HG02623 (cell line): ENCODE measurements around the gene MRPL51.

Experiments
- ATAC-seq: cut with Tn5 transposase; IDR thresholded peaks from one replicate; pipeline ENCODE4 v1.9.1; 2021; ENCODE audit warnings: moderate library complexity; ENCODE audit not compliant: unreplicated experiment

MRPL51 gene

GRCh38 chr12:6462234-6462995, 30.6 kb downstream of the MRPL51 start:
- ATAC-seq = no peak

DNA sequence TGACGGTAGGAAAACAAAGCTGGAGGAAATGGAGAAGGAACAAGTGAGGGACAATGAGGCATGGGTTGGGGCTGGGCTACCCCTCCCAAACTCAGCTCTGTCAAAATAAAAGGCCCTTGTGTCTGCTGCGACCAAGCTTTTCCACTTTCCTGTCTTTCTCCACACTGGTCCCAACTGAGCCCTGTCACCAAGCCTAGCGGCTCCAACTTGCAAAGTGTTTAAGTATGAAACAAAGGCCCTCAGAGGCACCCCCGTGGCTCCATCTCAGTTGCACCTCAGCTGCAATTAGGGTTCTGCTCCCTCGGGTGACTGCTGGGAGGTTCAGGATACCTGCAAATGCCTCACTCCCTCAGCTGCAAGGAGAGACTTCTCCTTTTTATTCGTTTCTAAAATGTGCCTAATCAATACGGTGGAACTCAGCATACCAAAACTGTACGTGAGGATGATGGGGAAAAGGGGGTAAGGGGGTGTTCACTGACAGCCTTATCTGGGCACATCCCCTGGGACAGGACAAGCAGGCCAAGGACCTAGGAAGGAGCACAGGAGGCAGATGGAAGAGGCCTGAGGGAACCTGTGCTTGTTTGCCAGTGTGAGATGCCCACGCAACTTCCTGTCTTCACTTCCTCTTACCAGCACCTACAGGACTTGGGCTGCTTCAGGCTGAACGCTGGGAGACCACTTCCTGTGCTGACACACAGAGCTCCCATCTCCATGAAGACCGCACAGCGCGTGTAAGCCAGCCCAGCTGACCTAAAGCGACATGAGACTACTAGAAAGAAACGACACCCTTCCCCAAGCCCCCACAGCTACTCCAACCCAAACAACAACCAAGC, 31.4 kb downstream of the MRPL51 start:
- peak; percentile 85 for ATAC-seq

- ATAC-seq = no peak
Observed at GRCh38 chr12:6460751-6461371, 32.2 kb downstream of the MRPL51 start.

DNA sequence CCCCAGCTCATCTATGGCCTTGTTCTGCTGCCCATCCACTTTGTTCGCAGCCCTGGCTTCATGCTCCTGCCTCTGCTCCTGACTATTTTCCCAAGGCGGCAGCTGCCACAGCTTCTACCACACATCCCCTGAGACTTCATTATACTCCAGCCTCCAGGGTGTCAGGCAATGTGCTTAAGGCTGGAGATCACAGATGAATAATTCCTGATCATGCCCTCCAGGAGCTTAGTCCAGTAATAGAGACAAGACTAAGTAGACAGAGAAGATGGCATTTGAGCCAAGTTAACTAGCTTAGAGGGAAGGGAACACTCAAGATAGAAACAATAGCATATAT, 34.1 kb downstream of the MRPL51 start:
- no peak for ATAC-seq

DNA sequence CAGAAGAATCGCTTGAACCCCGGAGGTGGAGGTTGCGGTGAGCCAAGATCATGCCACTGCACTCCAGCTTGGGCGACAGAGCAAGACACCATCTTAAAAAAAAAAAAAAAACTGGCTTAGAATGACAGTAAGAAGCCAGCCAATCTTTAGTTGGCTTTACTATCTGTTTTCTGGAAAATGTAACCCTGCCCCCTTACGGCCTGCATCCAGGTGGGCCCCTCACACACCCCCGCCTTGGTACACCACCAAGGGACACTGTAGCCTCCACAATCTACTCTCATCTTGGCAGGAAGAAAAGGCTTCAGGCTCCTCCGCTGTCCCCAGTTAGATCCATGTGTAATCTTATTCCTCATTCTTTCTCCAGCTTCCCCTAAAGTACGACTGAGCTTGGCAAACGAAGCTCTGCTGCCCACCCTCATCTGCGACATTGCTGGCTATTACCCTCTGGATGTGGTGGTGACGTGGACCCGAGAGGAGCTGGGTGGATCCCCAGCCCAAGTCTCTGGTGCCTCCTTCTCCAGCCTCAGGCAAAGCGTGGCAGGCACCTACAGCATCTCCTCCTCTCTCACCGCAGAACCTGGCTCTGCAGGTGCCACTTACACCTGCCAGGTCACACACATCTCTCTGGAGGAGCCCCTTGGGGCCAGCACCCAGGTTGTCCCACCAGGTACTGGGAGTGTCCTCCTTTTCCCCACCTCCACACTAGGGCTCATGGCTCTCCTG, 34.6 kb downstream of the MRPL51 start:
- ATAC-seq = no peak

GRCh38 chr12:6457220-6457945, 35.7 kb downstream of the MRPL51 start:
- no peak for ATAC-seq

DNA sequence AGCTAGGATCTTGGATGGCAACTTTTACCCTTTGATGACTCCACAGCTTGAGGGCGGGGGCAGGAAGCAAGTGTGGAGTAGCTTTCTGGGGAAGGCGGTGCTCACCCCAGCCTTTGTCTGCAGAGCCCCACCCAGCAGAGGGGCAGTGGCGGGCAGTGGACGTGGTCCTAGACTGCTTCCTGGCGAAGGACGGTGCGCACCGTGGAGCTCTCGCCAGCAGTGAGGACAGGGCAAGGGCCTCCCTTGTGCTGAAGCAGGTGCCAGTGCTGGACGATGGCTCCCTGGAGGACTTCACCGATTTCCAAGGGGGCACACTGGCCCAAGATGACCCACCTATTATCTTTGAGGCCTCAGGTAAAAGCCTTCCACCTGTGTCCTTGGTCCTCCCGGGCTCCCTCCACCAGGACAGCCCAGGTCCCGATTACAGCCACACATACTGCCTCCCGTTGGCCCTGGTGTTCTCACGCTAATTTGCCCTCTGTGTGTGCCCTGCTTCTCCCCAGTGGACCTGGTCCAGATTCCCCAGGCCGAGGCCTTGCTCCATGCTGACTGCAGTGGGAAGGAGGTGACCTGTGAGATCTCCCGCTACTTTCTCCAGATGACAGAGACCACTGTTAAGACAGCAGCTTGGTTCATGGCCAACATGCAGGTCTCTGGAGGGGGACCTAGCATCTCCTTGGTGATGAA, 40.0 kb downstream of the MRPL51 start:
- no peak for ATAC-seq

DNA sequence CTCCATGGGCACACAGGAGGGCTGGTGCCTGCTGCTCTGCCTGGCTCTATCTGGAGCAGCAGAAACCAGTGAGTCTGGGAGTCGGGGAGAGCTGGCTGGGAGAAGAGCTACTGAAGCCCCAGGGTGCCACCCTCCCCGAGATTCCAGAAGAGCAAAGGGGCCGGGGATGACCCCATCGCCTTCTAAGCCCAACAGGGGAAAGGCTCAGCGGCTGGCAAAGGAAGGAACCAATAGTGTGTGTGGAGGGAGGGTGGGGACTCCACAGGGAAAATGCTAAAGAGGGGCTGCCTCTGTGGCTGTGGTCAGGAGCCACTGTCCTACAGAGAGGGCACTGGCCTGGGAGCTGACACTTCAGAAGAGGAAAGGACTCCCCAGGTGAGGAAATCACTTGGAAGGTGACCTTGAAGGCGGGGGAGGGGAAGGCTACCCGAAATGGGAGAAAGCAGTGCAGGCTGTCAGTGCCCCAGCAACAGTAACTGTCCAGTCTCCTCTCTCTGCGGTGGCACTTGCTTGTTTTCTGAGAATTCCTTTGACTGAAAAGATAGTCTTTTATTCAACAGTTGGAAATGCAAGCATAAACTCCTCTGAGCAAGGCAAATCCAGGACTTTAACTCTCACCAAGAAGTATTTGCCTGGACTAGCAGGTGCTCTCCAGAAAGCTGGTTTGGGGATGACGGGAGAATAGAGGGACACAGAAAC, 40.7 kb downstream of the MRPL51 start:
- ATAC-seq = no peak

GRCh38 chr12:6451348-6452244, 41.5 kb downstream of the MRPL51 start, which contains the start of gene TAPBPL:
Gene TAPBPL (plus strand): TSS chr12:6452042. CDS start chr12:6452249, 207 bp downstream.
- no peak for ATAC-seq

DNA sequence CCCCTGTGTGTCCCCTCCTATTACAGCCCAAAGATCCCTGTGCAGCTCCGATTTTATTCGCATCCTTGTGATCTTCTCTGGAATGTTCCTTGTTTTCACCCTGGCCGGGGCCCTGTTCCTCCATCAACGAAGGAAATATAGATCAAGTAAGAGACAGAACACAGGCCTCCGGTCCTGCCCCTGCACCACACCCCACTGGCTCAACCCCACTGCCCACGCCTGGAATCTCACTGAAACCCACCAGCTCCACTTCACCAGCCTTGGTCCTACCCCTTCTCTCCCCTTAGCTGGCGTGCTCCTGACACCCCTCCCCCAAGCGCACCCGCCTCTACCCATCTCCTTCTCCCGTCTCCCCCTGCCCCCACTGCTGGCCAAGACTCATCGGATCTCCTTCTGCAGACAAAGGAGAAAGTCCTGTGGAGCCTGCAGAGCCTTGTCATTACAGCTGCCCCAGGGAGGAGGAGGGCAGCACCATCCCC, 42.2 kb downstream of the MRPL51 start:
- ATAC-seq = no peak

DNA sequence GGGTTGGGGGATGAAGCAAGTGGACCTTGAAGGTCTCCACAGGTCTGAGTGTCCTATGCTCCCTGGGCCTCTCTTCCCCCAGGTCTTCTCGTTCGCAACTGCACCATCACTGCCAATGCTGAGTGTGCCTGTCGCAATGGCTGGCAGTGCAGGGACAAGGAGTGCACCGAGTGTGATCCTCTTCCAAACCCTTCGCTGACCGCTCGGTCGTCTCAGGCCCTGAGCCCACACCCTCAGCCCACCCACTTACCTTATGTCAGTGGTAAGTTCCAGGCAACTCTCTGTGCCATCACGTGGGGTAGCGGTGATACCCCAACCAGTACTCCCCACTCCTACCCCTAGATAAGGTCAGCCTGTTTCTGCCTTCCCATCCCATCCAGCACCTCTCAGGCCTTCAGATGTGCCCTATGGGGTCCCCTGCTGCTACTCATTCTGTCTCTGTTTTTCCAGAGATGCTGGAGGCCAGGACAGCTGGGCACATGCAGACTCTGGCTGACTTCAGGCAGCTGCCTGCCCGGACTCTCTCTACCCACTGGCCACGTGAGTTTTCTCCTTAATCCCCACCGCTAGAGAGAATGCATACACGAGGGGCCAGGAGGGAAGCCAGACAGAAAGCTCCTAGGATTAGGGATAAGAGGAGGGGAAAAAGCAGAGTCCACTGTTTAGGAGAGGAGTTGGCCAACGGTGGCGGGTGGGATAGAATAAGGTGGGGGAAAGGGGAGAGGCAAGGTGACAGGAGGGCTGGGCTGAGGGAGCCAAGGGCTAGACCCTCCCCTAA, 42.8 kb downstream of the MRPL51 start:
- ATAC-seq = no peak

- no peak for ATAC-seq
Observed at GRCh38 chr12:6444704-6445688, 48.1 kb downstream of the MRPL51 start, which contains the start of gene CD27. Gene CD27 (plus strand): TSS chr12:6444955. CDS start chr12:6445096, 141 bp downstream.

GRCh38 chr12:6444031-6444430, 49.0 kb downstream of the MRPL51 start:
- no peak for ATAC-seq

GRCh38 chr12:6443361-6443983, 49.6 kb downstream of the MRPL51 start:
- ATAC-seq = no peak

DNA sequence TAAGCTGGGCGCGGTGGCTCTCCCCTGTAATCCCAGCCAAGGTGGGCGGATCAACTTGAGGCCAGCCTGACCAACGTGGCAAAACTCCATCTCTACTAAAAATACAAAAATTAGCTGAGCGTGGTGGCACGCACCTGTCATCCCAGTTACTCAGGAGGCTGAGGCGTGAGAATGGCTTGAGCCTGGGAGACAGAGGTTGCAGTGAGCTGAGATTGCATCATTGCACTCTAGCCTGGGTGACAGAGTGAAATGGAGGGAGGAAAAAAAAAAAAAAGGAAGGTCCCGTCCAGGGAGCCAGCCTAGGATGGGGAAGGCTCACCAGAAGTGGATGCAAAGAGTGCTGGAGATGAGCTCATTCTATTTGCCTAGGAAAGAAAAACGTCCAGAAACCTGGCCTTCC, 50.2 kb downstream of the MRPL51 start:
- no peak for ATAC-seq
